ENCODE measurements around the gene STIM2. TPM values are rescaled to one million over a fixed set of nuclear protein-coding genes. Genes with fewer than 3 reads are reported as not detected.
"Not testable (repeated sequence)": the region's sequence is repeated elsewhere in the genome, so short reads cannot be mapped to it uniquely, and the experiment has no call there.

STIM2 gene
- total RNA-seq, 1 donor from 2014 or later: 35.5 TPM

DNA sequence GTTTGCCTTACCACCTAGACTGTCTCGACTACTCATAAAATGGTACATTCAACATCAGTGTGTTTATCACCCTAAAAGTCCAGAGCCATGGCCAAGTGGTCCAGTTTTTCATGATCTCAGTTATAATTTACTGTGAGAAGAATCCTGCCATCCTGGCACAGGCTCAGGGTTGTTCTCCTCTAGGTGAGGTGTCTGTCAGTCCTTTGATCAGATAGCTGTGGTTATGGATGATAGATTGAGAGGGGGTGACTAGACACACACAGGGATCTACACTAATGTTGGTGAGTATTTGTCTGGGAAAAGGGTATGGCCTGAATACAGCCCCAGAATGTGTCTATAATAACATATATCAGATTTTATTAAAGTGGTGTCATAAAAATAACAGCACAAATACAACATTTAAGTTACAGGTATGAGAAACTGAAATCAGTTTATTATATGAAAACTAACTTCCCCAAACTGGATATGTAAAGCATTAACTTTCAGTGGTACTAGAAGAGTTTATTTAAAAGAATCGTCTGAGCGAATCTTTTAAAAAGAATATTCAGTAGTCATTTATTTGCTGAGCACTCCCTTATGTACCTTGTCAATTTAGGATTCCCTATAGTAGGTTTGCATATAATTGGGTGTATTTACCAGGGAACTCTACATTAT lies 93.3 kb downstream of the STIM2 start:
- intact Hi-C loops (cut with micrococcal nuclease): no loop called here
- Mint-ChIP-seq H3K36me3 (ENCODE audit: low read depth) (peaks cover 18% of the 10 kb centered on the region), H3K4me1 (ENCODE audit: low read depth) (peaks cover 3% of the 10 kb centered on the region), H3K27ac (no peak overlapping the region), H3K4me3 (ENCODE audit: low read depth) (no peak overlapping the region), H3K27me3 (ENCODE audit: low read depth) (no peaks in the 10 kb centered on the region), H3K9me3 (peaks cover 8% of the 10 kb centered on the region)
- no peak for DNase-seq (ENCODE audit: low spot score)

DNA sequence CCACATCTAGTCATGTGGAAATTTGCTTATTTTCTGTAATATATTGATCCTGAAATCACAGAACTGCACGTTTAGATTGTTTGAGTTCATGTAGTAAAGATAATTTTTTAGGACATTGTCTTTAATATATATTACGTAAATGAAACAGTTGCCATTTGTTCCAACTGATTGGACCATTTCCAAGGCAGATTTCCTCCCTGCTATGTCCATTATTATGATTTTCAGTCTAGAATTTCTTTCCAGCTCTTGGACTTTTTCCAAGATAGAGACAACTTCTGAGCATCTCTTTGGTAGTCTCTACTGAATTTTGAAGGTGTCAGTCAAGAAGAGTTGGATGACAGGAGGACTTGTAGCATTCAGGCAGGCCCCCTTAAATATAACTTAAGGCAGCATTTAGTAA lies 94.6 kb downstream of the STIM2 start:
- H3K36me3 Mint-ChIP-seq (ENCODE audit: low read depth): peaks cover 28% of the 10 kb centered on the region
- H3K9me3 Mint-ChIP-seq: peaks cover 6% of the 10 kb centered on the region
- H3K27ac Mint-ChIP-seq: no peak overlapping the region
- no peaks in the 10 kb centered on the region for H3K27me3 Mint-ChIP-seq (ENCODE audit: low read depth)
- intact Hi-C loops (cut with micrococcal nuclease): no loop called here
- H3K4me3 Mint-ChIP-seq (ENCODE audit: low read depth): no peak overlapping the region
- no peak for DNase-seq (ENCODE audit: low spot score)
- peaks cover 15% of the 10 kb centered on the region for H3K4me1 Mint-ChIP-seq (ENCODE audit: low read depth)

DNA sequence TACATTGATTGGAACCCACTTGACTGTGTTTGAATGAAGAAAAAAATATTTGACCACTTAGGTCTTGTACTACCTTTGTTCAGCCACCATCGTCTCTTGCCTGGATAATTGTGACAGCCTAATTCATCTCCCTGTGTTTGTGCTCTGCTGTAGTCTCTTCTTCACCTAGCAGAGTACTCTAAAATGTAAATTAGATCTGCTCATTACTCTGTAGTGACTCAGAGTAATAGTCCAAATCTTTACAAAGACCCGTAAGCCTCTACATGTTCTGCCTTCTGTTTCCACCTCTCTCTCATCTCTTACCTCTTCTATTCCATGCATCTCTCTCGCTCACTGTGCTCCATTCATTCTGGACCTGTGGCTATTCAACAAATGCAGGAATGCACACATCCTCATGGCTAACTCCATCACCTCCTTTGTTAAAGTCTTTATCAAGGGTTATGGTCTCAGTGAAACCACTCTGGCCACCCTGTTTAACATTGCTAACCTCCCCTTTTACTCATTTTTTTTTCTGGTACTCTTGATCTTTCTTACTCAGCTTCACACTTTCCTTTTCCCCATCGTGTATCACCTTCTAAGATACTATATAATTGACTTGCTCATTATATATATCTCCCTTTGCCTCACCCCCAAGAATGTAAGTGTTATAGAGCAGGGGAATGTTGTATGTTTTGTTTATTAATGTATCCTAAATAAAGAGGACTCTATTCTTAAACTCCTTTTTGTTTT lies 98.4 kb downstream of the STIM2 start:
- Mint-ChIP-seq H3K27me3 (ENCODE audit: low read depth) (no peaks in the 10 kb centered on the region), H3K9me3 (no peaks in the 10 kb centered on the region), H3K4me1 (ENCODE audit: low read depth) (peaks cover 21% of the 10 kb centered on the region), H3K36me3 (ENCODE audit: low read depth) (peaks cover 31% of the 10 kb centered on the region), H3K4me3 (ENCODE audit: low read depth) (no peak overlapping the region), H3K27ac (peak overlapping the region; percentile 50)
- intact Hi-C loops (cut with micrococcal nuclease): loop anchor here (1.0 to 2.0 kb wide), 4 partner anchors 33 to 213 kb away; no protein-coding TSS in a partner anchor
- DNase-seq (ENCODE audit: low spot score): no peak

DNA sequence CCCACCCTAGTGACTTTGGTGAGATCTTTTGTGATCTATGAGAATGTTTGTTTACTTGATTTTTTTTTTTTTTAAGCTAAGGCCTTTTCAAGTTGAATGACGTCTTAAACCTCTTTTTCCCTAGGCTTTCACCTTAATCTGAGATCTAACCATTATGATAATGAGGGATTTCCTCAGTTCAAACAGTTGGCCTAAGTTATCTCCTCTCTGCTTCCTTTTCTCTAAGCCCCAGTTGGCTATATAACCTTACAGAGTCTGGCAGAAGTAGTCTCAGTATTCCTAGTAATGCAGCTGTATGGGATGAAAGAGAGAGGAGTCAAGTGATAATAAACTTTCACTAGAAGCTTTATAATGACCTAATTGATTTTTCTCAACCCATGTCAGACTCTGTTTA lies 99.0 kb downstream of the STIM2 start:
- Mint-ChIP-seq H3K9me3 (no peaks in the 10 kb centered on the region), H3K27me3 (ENCODE audit: low read depth) (no peaks in the 10 kb centered on the region), H3K4me1 (ENCODE audit: low read depth) (peaks cover 25% of the 10 kb centered on the region), H3K36me3 (ENCODE audit: low read depth) (peaks cover 31% of the 10 kb centered on the region), H3K4me3 (ENCODE audit: low read depth) (no peak overlapping the region), H3K27ac (peak overlapping the region; percentile 50)
- no peak for DNase-seq (ENCODE audit: low spot score)
- intact Hi-C loops (cut with micrococcal nuclease): loop anchor here (1.0 to 2.0 kb wide), 4 partner anchors 33 to 213 kb away; no protein-coding TSS in a partner anchor

DNA sequence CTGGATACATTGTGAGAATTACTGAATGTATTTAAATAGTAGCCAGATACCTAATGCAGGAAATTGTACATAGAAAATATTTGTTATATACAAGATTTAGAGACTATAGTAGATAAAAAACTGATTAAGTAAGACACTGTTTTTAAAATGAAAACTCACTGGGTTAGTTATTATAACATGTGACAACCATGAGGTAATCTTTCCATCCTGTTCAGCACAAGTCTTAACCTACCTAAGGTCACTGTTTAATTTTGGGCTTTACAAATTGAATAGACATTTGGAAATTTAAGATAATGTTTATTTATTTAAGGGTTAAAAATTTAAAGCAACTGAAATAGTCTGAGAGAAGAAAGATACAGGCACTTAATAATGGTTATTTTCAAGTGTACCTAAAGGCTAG lies 102.1 kb downstream of the STIM2 start:
- intact Hi-C loops (cut with micrococcal nuclease): no loop called here
- Mint-ChIP-seq H3K9me3 (no peaks in the 10 kb centered on the region), H3K27ac (no peak overlapping the region), H3K4me3 (ENCODE audit: low read depth) (no peak overlapping the region), H3K36me3 (ENCODE audit: low read depth) (peaks cover 30% of the 10 kb centered on the region), H3K27me3 (ENCODE audit: low read depth) (no peaks in the 10 kb centered on the region), H3K4me1 (ENCODE audit: low read depth) (peaks cover 27% of the 10 kb centered on the region)
- no peak for DNase-seq (ENCODE audit: low spot score)

DNA sequence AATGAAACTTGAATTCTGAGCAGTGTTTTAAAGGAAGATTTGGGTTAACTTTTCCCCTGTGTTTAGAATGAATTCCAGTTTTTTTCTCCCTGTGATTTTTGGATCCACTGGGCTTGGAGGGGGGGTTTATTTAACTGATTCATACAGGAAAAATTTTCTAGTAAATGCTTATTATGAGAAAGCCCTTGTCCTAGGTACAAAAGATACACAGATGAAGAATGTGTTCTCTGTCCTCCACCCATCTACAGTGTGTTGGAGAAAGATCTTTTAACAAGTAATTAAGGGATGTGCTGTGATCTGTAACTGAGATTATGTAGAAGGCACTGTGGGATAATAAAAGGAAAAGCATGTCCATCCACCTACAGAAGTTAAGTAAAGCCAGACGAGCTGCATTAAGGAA lies 103.9 kb downstream of the STIM2 start:
- DNase-seq (ENCODE audit: low spot score): no peak
- Mint-ChIP-seq H3K36me3 (ENCODE audit: low read depth) (peaks cover 20% of the 10 kb centered on the region), H3K27ac (no peak overlapping the region), H3K4me1 (ENCODE audit: low read depth) (peaks cover 18% of the 10 kb centered on the region), H3K4me3 (ENCODE audit: low read depth) (no peak overlapping the region), H3K9me3 (no peaks in the 10 kb centered on the region), H3K27me3 (ENCODE audit: low read depth) (no peaks in the 10 kb centered on the region)
- intact Hi-C loops (cut with micrococcal nuclease): no loop called here

DNA sequence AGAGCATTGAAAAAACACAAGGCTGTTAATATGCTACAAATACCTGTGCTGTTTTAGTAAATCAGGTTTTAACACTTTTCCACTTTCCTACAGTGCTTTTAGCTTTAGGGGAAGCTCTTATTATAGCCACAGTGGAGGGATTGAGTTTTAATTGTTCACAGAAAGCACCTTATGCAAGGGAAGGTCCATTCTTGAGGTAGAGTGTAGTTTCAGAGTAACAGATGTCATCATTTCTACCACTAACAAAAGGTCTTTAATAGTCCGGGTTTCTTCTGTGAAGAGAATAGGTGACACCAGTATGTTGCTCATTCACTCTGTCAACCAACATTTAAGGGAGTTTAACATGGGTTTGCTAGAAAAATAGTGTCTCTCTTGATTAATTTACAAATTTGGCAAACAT lies 104.4 kb downstream of the STIM2 start:
- H3K4me3 Mint-ChIP-seq (ENCODE audit: low read depth): no peak overlapping the region
- H3K36me3 Mint-ChIP-seq (ENCODE audit: low read depth): peaks cover 16% of the 10 kb centered on the region
- no peak overlapping the region for H3K27ac Mint-ChIP-seq
- H3K27me3 Mint-ChIP-seq (ENCODE audit: low read depth): no peaks in the 10 kb centered on the region
- DNase-seq (ENCODE audit: low spot score): no peak
- H3K9me3 Mint-ChIP-seq: no peaks in the 10 kb centered on the region
- peaks cover 13% of the 10 kb centered on the region for H3K4me1 Mint-ChIP-seq (ENCODE audit: low read depth)
- intact Hi-C loops (cut with micrococcal nuclease): no loop called here

DNA sequence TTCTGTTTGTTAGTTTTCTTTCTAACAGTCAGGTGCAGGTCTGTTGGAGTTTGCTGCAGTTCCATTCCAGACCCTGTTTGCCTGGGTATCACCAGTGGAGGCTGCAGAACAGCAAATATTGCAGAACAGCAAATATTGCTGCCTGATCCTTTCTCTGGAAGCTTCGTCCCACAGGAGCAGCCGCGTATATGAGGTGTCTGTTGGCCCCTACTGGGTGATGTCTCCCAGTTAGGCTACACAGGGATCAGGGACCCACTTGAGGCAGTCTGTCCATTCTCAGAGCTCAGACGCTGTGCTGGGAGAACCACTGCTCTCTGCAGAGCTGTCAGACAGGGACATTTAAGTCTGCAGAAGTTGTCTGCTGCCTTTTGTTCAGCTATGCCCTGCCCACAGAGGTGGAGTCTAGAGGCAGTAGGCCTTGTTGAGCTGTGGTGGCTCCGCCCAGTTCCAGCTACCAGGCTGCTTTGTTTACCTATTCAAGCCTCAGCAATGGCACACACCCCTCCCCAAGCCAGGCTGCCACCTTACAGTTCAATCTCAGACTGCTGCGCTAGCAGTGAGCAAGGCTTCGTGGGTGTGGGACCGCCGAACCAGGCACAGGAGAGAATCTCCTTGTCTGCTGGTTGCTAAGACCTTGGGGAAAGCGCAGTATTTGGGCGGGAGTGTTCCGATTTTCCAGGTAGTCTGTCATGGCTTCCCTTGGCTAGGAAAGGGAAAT lies 115.0 kb downstream of the STIM2 start:
- H3K4me3 Mint-ChIP-seq (ENCODE audit: low read depth); H3K27ac Mint-ChIP-seq; H3K9me3 Mint-ChIP-seq; DNase-seq (ENCODE audit: low spot score); intact Hi-C loops (cut with micrococcal nuclease); H3K27me3 Mint-ChIP-seq (ENCODE audit: low read depth): not testable (repeated sequence)
- H3K4me1 Mint-ChIP-seq (ENCODE audit: low read depth): peaks cover 29% of the 10 kb centered on the region
- peaks cover 23% of the 10 kb centered on the region for H3K36me3 Mint-ChIP-seq (ENCODE audit: low read depth)

DNA sequence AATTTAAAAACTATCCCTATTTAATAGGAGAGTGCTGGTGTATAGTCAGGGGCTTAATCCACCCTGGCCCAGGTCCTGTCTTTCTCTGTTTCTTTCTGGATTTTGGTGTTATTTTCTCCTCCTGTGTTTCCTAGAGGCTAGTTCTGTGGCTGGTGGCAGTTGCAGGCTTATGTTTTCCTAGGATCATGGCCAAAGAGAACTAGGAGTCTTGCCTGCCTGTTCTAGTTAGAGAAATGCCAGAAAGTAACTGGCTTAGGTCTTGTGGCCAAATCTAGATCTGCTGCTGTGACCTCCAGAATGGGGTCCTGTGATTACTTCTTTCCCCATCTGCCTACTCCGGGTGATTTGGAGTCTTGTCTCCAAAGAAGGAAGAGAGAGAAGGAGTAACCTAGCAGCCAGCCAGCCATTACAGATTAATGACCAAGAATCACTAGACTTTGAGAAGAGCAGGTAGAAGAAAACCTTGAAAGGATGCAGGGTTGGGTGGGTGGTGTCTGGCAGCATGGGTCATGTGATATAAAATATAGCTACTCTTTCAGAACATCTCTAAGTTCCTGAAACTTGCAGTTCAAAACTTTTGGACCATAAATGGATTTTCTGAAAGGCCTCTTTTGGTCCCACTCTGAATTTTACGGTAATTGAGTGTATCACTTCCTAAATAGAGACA lies 117.9 kb downstream of the STIM2 start:
- H3K36me3 Mint-ChIP-seq (ENCODE audit: low read depth): peaks cover 4% of the 10 kb centered on the region
- DNase-seq (ENCODE audit: low spot score): no peak
- no peak overlapping the region for H3K27ac Mint-ChIP-seq
- no peaks in the 10 kb centered on the region for H3K9me3 Mint-ChIP-seq
- H3K4me3 Mint-ChIP-seq (ENCODE audit: low read depth): no peak overlapping the region
- H3K27me3 Mint-ChIP-seq (ENCODE audit: low read depth): no peaks in the 10 kb centered on the region
- intact Hi-C loops (cut with micrococcal nuclease): no loop called here
- H3K4me1 Mint-ChIP-seq (ENCODE audit: low read depth): peaks cover 25% of the 10 kb centered on the region

DNA sequence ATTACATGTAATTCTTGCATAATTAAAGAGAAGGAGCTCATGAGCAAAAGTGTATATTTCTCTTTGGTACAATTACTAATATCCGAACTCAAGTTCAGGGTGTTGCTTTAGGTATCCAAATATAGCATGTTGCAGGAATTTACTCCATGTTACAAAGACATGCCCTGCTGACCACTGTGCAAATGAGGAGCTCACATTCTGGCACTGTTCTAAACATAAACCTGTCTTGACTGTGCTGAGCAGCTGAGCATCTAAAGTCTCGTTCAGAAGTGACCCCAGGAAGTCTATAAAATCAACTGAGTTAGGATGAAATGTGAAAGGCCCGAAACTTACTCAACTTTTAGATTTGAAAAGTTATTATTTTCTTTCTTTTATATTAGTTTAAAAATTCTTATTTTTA lies 124.3 kb downstream of the STIM2 start:
- intact Hi-C loops (cut with micrococcal nuclease): no loop called here

DNA sequence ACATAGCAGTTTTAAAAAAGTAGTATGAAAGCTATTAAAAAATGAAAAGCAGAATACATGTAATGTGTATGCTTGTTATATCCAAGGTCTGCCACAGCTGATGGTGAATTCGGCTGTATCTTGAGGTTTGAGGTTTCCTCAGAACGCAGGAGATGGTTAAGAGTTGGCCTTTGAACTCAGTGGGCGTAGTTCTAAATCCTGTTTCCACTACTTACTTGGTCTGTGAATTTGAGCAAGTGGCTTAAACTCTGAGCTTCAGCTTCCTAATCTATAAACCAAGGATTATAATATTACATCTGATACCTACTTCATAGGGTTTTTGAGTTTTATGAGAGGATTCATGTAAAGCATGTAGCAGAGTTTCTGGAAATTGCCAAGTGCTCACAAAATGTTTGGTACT lies 125.2 kb downstream of the STIM2 start:
- peak overlapping the region; percentile 4 for H3K27ac Mint-ChIP-seq
- DNase-seq (ENCODE audit: low spot score): peak; percentile 34

More for the DNA sequence above, 124.3 kb downstream of the STIM2 start:
- Mint-ChIP-seq H3K9me3 (no peaks in the 10 kb centered on the region), H3K27me3 (ENCODE audit: low read depth) (no peaks in the 10 kb centered on the region), H3K4me3 (ENCODE audit: low read depth) (no peak overlapping the region), H3K27ac (no peak overlapping the region), H3K36me3 (ENCODE audit: low read depth) (peaks cover 23% of the 10 kb centered on the region), H3K4me1 (ENCODE audit: low read depth) (peaks cover 26% of the 10 kb centered on the region)
- DNase-seq (ENCODE audit: low spot score): no peak

DNA sequence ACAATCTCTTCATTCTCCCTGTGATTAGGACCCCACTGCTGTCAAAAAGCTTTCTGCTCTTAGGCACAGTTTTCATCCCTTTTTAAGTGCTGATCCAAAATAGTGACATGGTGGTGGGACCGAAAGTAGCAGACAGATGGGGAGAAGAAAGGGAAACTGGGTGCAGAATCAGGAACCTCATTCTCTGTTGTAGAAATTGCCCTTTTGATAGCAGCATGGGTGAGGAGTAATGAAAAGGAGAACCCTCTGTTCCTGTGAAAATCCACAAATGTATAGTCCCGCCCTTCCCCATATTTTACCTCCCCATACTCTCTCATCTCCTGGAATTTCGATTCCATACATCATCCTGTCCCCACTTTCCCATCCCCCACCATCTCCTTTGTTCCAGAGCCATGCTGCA lies 126.5 kb downstream of the STIM2 start:
- Mint-ChIP-seq H3K4me3 (ENCODE audit: low read depth) (no peak overlapping the region), H3K36me3 (ENCODE audit: low read depth) (peaks cover 34% of the 10 kb centered on the region), H3K4me1 (ENCODE audit: low read depth) (peaks cover 30% of the 10 kb centered on the region), H3K27me3 (ENCODE audit: low read depth) (no peaks in the 10 kb centered on the region), H3K27ac (no peak overlapping the region), H3K9me3 (peaks cover 9% of the 10 kb centered on the region)
- DNase-seq (ENCODE audit: low spot score): no peak
- intact Hi-C loops (cut with micrococcal nuclease): loop anchor here (2.0 kb wide), 1 partner anchor 100 kb away; no protein-coding TSS in a partner anchor

More for the DNA sequence above, 125.2 kb downstream of the STIM2 start:
- no peak overlapping the region for H3K4me3 Mint-ChIP-seq (ENCODE audit: low read depth)
- no peaks in the 10 kb centered on the region for H3K27me3 Mint-ChIP-seq (ENCODE audit: low read depth)
- H3K4me1 Mint-ChIP-seq (ENCODE audit: low read depth): peaks cover 26% of the 10 kb centered on the region
- H3K9me3 Mint-ChIP-seq: peaks cover 6% of the 10 kb centered on the region
- H3K36me3 Mint-ChIP-seq (ENCODE audit: low read depth): peaks cover 30% of the 10 kb centered on the region
- intact Hi-C loops (cut with micrococcal nuclease): loop anchor here (2.0 kb wide), 1 partner anchor 99 kb away; no protein-coding TSS in a partner anchor

Measured in activated T-helper 2 cell treated with anti-CD3 and anti-CD28 coated beads, Interferon-gamma antibody, Interleukin-2, Interleukin-4, amounts not matched to agents 10 μg/mL and 5 μg/mL and 100 μg/mL, durations not matched to agents 14 hours and 24 hours and 36 hours (primary cell).